Nephron progenitor cell (in vitro differentiated cells): Measurements from ENCODE around the gene MTHFD1L.
"Not testable (repeated sequence)": the region's sequence is repeated elsewhere in the genome, so short reads cannot be mapped to it uniquely, and the experiment has no call there.

Experiments
- DNase-seq: peaks from one replicate; pipeline ENCODE4 v3.0.0; 2021
- H3K27ac Mint-ChIP-seq: 2 replicates; pipeline ENCODE4 v1.8.0; 2021; ENCODE audit warnings: mild to moderate bottlenecking, moderate library complexity, mixed read lengths
- H3K27me3 Mint-ChIP-seq: 2 replicates; pipeline ENCODE4 v1.8.0; 2021; ENCODE audit warnings: mild to moderate bottlenecking, low read depth, mixed read lengths; ENCODE audit not compliant: poor library complexity
- H3K36me3 Mint-ChIP-seq: 2 replicates; pipeline ENCODE4 v1.8.0; 2021; ENCODE audit warnings: low read depth, mixed read lengths
- H3K4me1 Mint-ChIP-seq: 2 replicates; pipeline ENCODE4 v1.8.0; 2021; ENCODE audit warnings: mixed read lengths
- H3K4me3 Mint-ChIP-seq: 2 replicates; pipeline ENCODE4 v1.8.0; 2021; ENCODE audit warnings: mild to moderate bottlenecking, moderate library complexity, mixed read lengths
- H3K9me3 Mint-ChIP-seq: 2 replicates; pipeline ENCODE4 v1.8.0; 2021; ENCODE audit warnings: mild to moderate bottlenecking, moderate library complexity, mixed read lengths
- TF ChIP-seq, protein P1 (sequence below): fragments of 200-600 bp; sonication (generic); IDR thresholded peaks from 2 replicates; pipeline ENCODE4 v1.5.0; 2021; ENCODE audit warnings: antibody characterized with exemption

Gene MTHFD1L

GRCh38 chr6:151044465-151045441 lies 179.3 kb downstream of the MTHFD1L start:
- Mint-ChIP-seq H3K4me1 (peaks cover 82% of the 10 kb centered on the region), H3K9me3 (peaks cover 9% of the 10 kb centered on the region), H3K36me3 (peaks cover 26% of the 10 kb centered on the region), H3K4me3 (peak overlapping the region; percentile 56), H3K27ac (peak overlapping the region; percentile 97), H3K27me3 (no peaks in the 10 kb centered on the region)
- peak; percentile 63 for DNase-seq
- TF ChIP-seq, protein P1, sequence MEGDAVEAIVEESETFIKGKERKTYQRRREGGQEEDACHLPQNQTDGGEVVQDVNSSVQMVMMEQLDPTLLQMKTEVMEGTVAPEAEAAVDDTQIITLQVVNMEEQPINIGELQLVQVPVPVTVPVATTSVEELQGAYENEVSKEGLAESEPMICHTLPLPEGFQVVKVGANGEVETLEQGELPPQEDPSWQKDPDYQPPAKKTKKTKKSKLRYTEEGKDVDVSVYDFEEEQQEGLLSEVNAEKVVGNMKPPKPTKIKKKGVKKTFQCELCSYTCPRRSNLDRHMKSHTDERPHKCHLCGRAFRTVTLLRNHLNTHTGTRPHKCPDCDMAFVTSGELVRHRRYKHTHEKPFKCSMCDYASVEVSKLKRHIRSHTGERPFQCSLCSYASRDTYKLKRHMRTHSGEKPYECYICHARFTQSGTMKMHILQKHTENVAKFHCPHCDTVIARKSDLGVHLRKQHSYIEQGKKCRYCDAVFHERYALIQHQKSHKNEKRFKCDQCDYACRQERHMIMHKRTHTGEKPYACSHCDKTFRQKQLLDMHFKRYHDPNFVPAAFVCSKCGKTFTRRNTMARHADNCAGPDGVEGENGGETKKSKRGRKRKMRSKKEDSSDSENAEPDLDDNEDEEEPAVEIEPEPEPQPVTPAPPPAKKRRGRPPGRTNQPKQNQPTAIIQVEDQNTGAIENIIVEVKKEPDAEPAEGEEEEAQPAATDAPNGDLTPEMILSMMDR, result no peak

GRCh38 chr6:151045511-151046222 lies 180.2 kb downstream of the MTHFD1L start:
- H3K4me1 Mint-ChIP-seq, result peaks cover 76% of the 10 kb centered on the region
- H3K9me3 Mint-ChIP-seq, DNase-seq, H3K27me3 Mint-ChIP-seq: not testable (repeated sequence)
- H3K36me3 Mint-ChIP-seq, result peaks cover 30% of the 10 kb centered on the region
- peak overlapping the region; percentile 56 for H3K4me3 Mint-ChIP-seq
- peak overlapping the region; percentile 97 for H3K27ac Mint-ChIP-seq

- H3K4me3 Mint-ChIP-seq, result no peak overlapping the region
- H3K27me3 Mint-ChIP-seq, result no peaks in the 10 kb centered on the region
- TF ChIP-seq, protein P1, result no peak
- no peak overlapping the region for H3K27ac Mint-ChIP-seq
- peaks cover 30% of the 10 kb centered on the region for H3K36me3 Mint-ChIP-seq
- no peak for DNase-seq
- H3K9me3 Mint-ChIP-seq, result peaks cover 9% of the 10 kb centered on the region
- H3K4me1 Mint-ChIP-seq, result peaks cover 75% of the 10 kb centered on the region
Observed at GRCh38 chr6:151051164-151051563, 185.7 kb downstream of the MTHFD1L start.

- peaks cover 30% of the 10 kb centered on the region for H3K36me3 Mint-ChIP-seq
- TF ChIP-seq, protein P1, result no peak
- H3K4me1 Mint-ChIP-seq, result peaks cover 75% of the 10 kb centered on the region
- no peaks in the 10 kb centered on the region for H3K27me3 Mint-ChIP-seq
- H3K27ac Mint-ChIP-seq, result peak overlapping the region; percentile 70
- no peak overlapping the region for H3K4me3 Mint-ChIP-seq
- peaks cover 9% of the 10 kb centered on the region for H3K9me3 Mint-ChIP-seq
- DNase-seq, result no peak
Observed at GRCh38 chr6:151052021-151052646, 186.6 kb downstream of the MTHFD1L start.

GRCh38 chr6:151054306-151054705 lies 188.8 kb downstream of the MTHFD1L start:
- H3K9me3 Mint-ChIP-seq, result no peaks in the 10 kb centered on the region
- peak overlapping the region; percentile 93 for H3K27ac Mint-ChIP-seq
- no peaks in the 10 kb centered on the region for H3K27me3 Mint-ChIP-seq
- H3K36me3 Mint-ChIP-seq, result peaks cover 11% of the 10 kb centered on the region
- TF ChIP-seq, protein P1, result no peak
- peak; percentile 54 for DNase-seq
- peak overlapping the region; percentile 62 for H3K4me3 Mint-ChIP-seq
- peaks cover 81% of the 10 kb centered on the region for H3K4me1 Mint-ChIP-seq
